ENCODE data around the gene CLIC5.
A peak's percentile ranks its signal among the peaks of the same experiment; 100 is the strongest.

The CLIC5 gene

GRCh38 chr6:46022106-46022948 lies 6.7 kb upstream of the CLIC5 start:
- Mint-ChIP-seq H3K4me3 (no peak overlapping the region), H3K4me1 (peaks cover 7% of the 10 kb centered on the region), H3K27me3 (peaks cover 15% of the 10 kb centered on the region), H3K9me3 (no peaks in the 10 kb centered on the region), H3K27ac (no peak overlapping the region), H3K36me3 (ENCODE audit: low read depth) (no peaks in the 10 kb centered on the region)
- ATAC-seq (peak; percentile 87), DNase-seq (no peak)

GRCh38 chr6:46017726-46018125 lies 2.1 kb upstream of the CLIC5 start:
- no peak overlapping the region for H3K4me3 Mint-ChIP-seq
- DNase-seq (no peak), ATAC-seq (no peak)
- H3K4me1 Mint-ChIP-seq = peaks cover 40% of the 10 kb centered on the region
- no peak overlapping the region for H3K27ac Mint-ChIP-seq
- H3K27me3 Mint-ChIP-seq = peaks cover 18% of the 10 kb centered on the region
- H3K36me3 Mint-ChIP-seq (ENCODE audit: low read depth) = peaks cover 6% of the 10 kb centered on the region
- peaks cover 5% of the 10 kb centered on the region for H3K9me3 Mint-ChIP-seq

DNA sequence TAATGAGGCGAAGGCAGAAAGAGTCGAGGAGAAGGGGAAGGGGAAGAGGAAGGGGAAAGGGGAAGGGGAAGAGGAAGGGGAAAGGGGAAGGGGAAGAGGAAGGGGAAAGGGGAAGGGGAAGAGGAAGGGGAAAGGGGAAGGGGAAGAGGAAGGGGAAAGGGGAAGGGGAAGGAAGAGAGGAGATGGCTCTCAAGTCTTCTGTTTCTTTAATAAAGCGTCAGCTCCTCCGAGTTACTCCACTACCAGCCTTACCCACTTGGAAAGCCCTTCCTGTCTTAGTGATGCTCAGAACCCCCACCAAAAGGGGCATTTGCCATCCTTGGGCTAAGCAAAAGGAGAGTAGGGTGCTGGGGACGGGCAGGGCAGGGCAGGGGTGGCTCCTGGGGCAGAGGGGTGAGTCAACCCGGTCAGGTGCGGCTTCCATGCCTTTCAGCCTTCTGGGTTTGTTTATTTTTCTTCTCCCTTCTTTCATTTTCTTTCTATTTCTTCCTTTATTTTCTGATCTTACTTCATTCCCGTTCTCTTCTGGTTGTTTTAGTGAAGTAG lies 476 bp upstream of the CLIC5 start:
- H3K4me3 Mint-ChIP-seq = peak overlapping the region; percentile 70
- ATAC-seq (no peak), DNase-seq (no peak)
- H3K27me3 Mint-ChIP-seq = peaks cover 18% of the 10 kb centered on the region
- peak overlapping the region; percentile 37 for H3K27ac Mint-ChIP-seq
- H3K4me1 Mint-ChIP-seq = peaks cover 48% of the 10 kb centered on the region
- peaks cover 5% of the 10 kb centered on the region for H3K9me3 Mint-ChIP-seq
- peaks cover 6% of the 10 kb centered on the region for H3K36me3 Mint-ChIP-seq (ENCODE audit: low read depth)

- Mint-ChIP-seq H3K27ac (peak overlapping the region; percentile 80), H3K27me3 (peaks cover 15% of the 10 kb centered on the region), H3K4me3 (peak overlapping the region; percentile 81), H3K36me3 (ENCODE audit: low read depth) (peaks cover 6% of the 10 kb centered on the region), H3K9me3 (peaks cover 5% of the 10 kb centered on the region), H3K4me1 (peaks cover 63% of the 10 kb centered on the region)
- DNase-seq = peak; percentile 54
- ATAC-seq = no peak
These were observed 1.0 kb downstream of the CLIC5 start for GRCh38 chr6:46014511-46015118.

DNA sequence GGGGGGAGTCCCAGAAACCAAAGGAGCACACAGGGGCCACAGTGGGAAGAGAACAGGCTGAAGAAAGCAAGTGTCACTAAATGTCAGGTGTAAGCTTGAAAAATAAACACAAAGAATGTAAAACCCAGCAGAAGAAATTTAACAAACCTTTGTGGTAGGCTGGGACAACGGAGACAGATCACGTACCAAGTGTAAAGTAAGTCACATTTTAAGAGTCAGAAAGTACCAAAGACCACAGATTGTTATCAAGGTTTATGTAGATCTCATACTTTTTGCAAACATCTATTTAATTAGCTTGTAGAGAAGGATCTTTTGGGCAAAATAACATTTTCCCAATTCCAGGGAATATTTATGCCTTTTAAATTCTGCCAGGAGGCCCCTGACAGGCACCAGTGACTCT lies 1.6 kb downstream of the CLIC5 start:
- Mint-ChIP-seq H3K4me1 (peaks cover 63% of the 10 kb centered on the region), H3K27me3 (peaks cover 15% of the 10 kb centered on the region), H3K36me3 (ENCODE audit: low read depth) (peaks cover 6% of the 10 kb centered on the region), H3K27ac (peak overlapping the region; percentile 80), H3K9me3 (peaks cover 5% of the 10 kb centered on the region), H3K4me3 (peak overlapping the region; percentile 81)
- DNase-seq (no peak), ATAC-seq (no peak)

DNA sequence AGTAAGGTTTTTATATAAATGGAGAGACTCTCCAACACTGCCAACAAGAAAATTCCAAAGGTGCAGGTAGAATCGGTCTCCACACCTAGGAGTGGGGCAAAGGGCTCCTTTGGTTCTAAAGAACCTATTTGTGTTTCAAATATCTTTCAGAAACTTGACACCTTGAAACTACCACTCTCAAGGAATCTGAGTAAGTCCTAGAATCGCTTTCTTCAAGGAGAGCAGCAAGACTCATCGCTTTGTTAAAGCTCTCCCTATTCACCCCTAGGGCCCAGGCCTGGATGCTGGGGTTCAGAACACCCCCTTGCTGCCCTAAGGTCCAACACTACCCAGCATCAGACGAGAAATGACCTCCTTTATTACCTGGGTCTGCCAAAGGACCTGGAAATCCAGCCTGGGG lies 2.0 kb downstream of the CLIC5 start:
- Mint-ChIP-seq H3K27me3 (peaks cover 15% of the 10 kb centered on the region), H3K4me3 (peak overlapping the region; percentile 81), H3K36me3 (ENCODE audit: low read depth) (peaks cover 6% of the 10 kb centered on the region), H3K9me3 (peaks cover 5% of the 10 kb centered on the region), H3K4me1 (peaks cover 63% of the 10 kb centered on the region), H3K27ac (no peak overlapping the region)
- DNase-seq (no peak), ATAC-seq (no peak)

DNA sequence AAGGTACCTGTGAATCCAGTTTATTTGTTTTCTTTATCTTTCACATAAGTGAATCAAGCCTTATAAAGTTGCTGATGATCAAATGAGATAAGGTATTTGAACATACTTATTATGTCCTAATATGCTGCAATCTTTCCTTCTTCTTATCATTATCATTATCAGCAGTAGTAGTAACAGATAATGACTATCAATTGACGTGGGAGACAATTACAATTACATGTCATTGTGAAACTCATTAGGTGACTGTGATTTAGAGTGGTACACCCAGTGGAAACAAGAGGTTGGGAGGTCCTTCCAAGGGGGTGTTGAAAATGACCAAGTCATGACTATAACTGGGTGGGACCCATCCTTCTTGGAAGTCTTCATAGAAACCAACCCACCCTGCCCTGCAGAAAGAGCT lies 2.8 kb downstream of the CLIC5 start:
- DNase-seq = no peak
- Mint-ChIP-seq H3K36me3 (ENCODE audit: low read depth) (peaks cover 6% of the 10 kb centered on the region), H3K27ac (no peak overlapping the region), H3K4me1 (peaks cover 63% of the 10 kb centered on the region), H3K9me3 (peaks cover 5% of the 10 kb centered on the region), H3K4me3 (no peak overlapping the region), H3K27me3 (peaks cover 12% of the 10 kb centered on the region)
- ATAC-seq = no peak

GRCh38 chr6:46011188-46012085 lies 4.2 kb downstream of the CLIC5 start:
- H3K27ac Mint-ChIP-seq = peak overlapping the region; percentile 77
- H3K4me3 Mint-ChIP-seq = peak overlapping the region; percentile 57
- DNase-seq (peak; percentile 46), ATAC-seq (peak; percentile 95)
- H3K4me1 Mint-ChIP-seq = peaks cover 58% of the 10 kb centered on the region
- H3K36me3 Mint-ChIP-seq (ENCODE audit: low read depth) = peaks cover under 1% of the 10 kb centered on the region
- H3K27me3 Mint-ChIP-seq = peaks cover 1% of the 10 kb centered on the region
- peaks cover under 1% of the 10 kb centered on the region for H3K9me3 Mint-ChIP-seq

DNA sequence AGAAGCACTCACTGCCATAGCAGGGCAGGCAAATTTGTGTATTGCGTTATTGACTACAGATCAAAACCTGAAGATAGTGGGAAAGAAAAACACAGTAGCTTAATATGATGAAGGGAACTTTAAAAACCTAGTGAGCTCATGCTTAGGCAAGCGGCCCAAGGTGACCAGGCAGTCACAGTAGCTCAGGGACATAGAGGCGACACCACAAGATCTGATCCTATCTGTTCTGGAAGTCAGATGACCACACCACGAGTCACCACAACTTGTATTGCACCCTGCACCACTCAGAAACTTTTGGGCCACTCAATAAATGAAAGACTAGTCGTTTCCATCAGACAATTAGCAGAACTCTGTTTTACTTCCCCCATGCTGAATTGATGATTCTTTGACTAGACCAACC lies 4.9 kb downstream of the CLIC5 start:
- peak overlapping the region; percentile 57 for H3K4me3 Mint-ChIP-seq
- H3K9me3 Mint-ChIP-seq = no peaks in the 10 kb centered on the region
- no peaks in the 10 kb centered on the region for H3K27me3 Mint-ChIP-seq
- DNase-seq = peak; percentile 28
- H3K4me1 Mint-ChIP-seq = peaks cover 55% of the 10 kb centered on the region
- peak; percentile 22 for ATAC-seq
- H3K27ac Mint-ChIP-seq = peak overlapping the region; percentile 77
- H3K36me3 Mint-ChIP-seq (ENCODE audit: low read depth) = no peaks in the 10 kb centered on the region

GRCh38 chr6:46010270-46010669 lies 5.4 kb downstream of the CLIC5 start:
- Mint-ChIP-seq H3K9me3 (no peaks in the 10 kb centered on the region), H3K4me3 (no peak overlapping the region), H3K36me3 (ENCODE audit: low read depth) (no peaks in the 10 kb centered on the region), H3K27me3 (no peaks in the 10 kb centered on the region), H3K4me1 (peaks cover 53% of the 10 kb centered on the region), H3K27ac (no peak overlapping the region)
- ATAC-seq (no peak), DNase-seq (no peak)

DNA sequence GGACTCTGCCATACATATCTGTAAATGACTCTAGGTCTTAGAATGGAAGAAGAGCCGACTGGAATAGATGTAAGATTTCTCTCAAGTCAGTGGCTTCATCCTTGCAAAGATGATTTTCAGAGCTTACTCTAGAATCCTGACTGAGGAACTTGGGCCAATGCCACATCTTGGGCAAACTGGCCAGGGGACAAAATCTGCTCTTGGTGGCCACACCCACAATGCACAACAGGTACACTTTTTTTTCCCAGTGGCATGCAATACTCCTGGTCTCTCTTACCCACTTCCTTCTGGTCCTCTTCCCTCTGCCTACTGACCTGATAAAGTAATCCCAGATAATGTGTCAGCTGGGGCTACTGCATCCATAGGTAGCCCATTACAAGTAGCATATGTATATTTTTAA lies 13.4 kb downstream of the CLIC5 start:
- Mint-ChIP-seq H3K27ac (no peak overlapping the region), H3K4me1 (no peaks in the 10 kb centered on the region), H3K36me3 (ENCODE audit: low read depth) (no peaks in the 10 kb centered on the region), H3K27me3 (no peaks in the 10 kb centered on the region), H3K4me3 (no peak overlapping the region), H3K9me3 (no peaks in the 10 kb centered on the region)
- ATAC-seq (no peak), DNase-seq (no peak)

DNA sequence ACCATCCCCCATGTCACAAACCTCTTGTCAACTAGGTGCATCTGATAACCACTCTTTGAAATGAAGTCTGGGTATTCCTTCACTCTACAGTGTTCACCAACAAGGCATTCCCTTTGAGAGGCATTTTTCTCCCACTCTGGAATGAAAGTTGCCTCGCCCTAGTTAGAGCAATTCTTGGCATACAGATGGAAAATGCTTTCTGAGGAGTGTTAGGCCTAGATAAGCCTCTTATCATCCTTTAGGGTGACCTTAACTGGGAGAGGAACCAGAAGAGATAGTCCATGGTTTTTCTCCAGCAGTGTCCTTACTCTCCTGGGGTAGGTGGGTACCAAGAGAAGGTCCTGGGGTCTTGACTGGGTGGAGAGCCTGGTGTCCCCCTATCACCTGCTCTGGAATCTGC lies 14.8 kb downstream of the CLIC5 start:
- DNase-seq (no peak), ATAC-seq (no peak)
- Mint-ChIP-seq H3K4me3 (no peak overlapping the region), H3K27ac (no peak overlapping the region), H3K36me3 (ENCODE audit: low read depth) (no peaks in the 10 kb centered on the region), H3K9me3 (no peaks in the 10 kb centered on the region), H3K27me3 (no peaks in the 10 kb centered on the region), H3K4me1 (no peaks in the 10 kb centered on the region)

GRCh38 chr6:45998524-45998923 lies 17.1 kb downstream of the CLIC5 start:
- H3K36me3 Mint-ChIP-seq (ENCODE audit: low read depth) = no peaks in the 10 kb centered on the region
- H3K27me3 Mint-ChIP-seq = peaks cover 2% of the 10 kb centered on the region
- ATAC-seq = no peak

GRCh38 chr6:45997875-45998506 lies 17.7 kb downstream of the CLIC5 start:
- ATAC-seq = no peak
- no peaks in the 10 kb centered on the region for H3K36me3 Mint-ChIP-seq (ENCODE audit: low read depth)
- H3K27ac Mint-ChIP-seq = no peak overlapping the region
- H3K4me1 Mint-ChIP-seq = no peaks in the 10 kb centered on the region
- H3K27me3 Mint-ChIP-seq = peaks cover 2% of the 10 kb centered on the region
- no peak overlapping the region for H3K4me3 Mint-ChIP-seq
- H3K9me3 Mint-ChIP-seq = no peaks in the 10 kb centered on the region
- DNase-seq = no peak

More at GRCh38 chr6:45998524-45998923, 17.1 kb downstream of the CLIC5 start:
- no peak for DNase-seq
- no peak overlapping the region for H3K4me3 Mint-ChIP-seq
- no peak overlapping the region for H3K27ac Mint-ChIP-seq
- H3K4me1 Mint-ChIP-seq = no peaks in the 10 kb centered on the region
- H3K9me3 Mint-ChIP-seq = no peaks in the 10 kb centered on the region
